DOHH2 (cell line): ENCODE results near the gene NPIPB5.
"Not testable (repeated sequence)": the region's sequence is repeated elsewhere in the genome, so short reads cannot be mapped to it uniquely, and the experiment has no call there.

ENCODE experiments used
- H3F3A ChIP-seq: fragments of 200-600 bp; sonication (generic), shearing (Covaris generic); 2 replicates; pipeline ENCODE4 v1.6.0; 2016; ENCODE audit warnings: antibody characterized with exemption, mild to moderate bottlenecking; ENCODE audit not compliant: control insufficient read depth, insufficient read depth
- H3K27ac ChIP-seq: fragments of 200-600 bp; sonication (generic); 2 replicates; pipeline ENCODE4 v1.5.1; 2014; ENCODE audit warnings: low read depth, mild to moderate bottlenecking, low read length, moderate library complexity
- H3K27me3 ChIP-seq: fragments of 200-600 bp; sonication (generic); 2 replicates; pipeline ENCODE4 v1.6.1; 2014; ENCODE audit warnings: mild to moderate bottlenecking, low read length, mixed read lengths; ENCODE audit not compliant: control insufficient read depth
- H3K36me3 ChIP-seq: fragments of 200-600 bp; sonication (generic); 2 replicates; pipeline ENCODE4 v1.6.1; 2014; ENCODE audit warnings: mild to moderate bottlenecking, low read length, moderate library complexity, mixed read lengths; ENCODE audit not compliant: control insufficient read depth
- H3K4me1 ChIP-seq: fragments of 200-600 bp; sonication (generic); 2 replicates; pipeline ENCODE4 v1.6.1; 2014; ENCODE audit warnings: mild to moderate bottlenecking, low read length, mixed read lengths; ENCODE audit not compliant: control insufficient read depth
- H3K4me2 ChIP-seq: fragments of 200-600 bp; sonication (generic); 2 replicates; pipeline ENCODE4 v1.6.0; 2014; ENCODE audit warnings: mild to moderate bottlenecking, low read length, moderate library complexity
- H3K4me3 ChIP-seq: fragments of 200-600 bp; sonication (generic); 2 replicates; pipeline ENCODE4 v1.5.1; 2014; ENCODE audit warnings: mild to moderate bottlenecking, low read length, mixed read lengths
- H3K79me2 ChIP-seq: fragments of 200-600 bp; sonication (generic); 2 replicates; pipeline ENCODE4 v1.6.1; 2014; ENCODE audit warnings: mild to moderate bottlenecking, low read length, mixed read lengths; ENCODE audit not compliant: control insufficient read depth
- H3K9me2 ChIP-seq: fragments of 200-600 bp; sonication (generic); replicated peaks from 2 replicates; pipeline ENCODE4 v1.6.1; 2014; ENCODE audit warnings: mild to moderate bottlenecking, low read length, mixed read lengths; ENCODE audit not compliant: control insufficient read depth
- H3K9me3 ChIP-seq: fragments of 200-600 bp; sonication (generic); 2 replicates; pipeline ENCODE4 v1.6.1; 2014; ENCODE audit warnings: antibody characterized with exemption, low read length, mixed read lengths; ENCODE audit not compliant: control insufficient read depth, insufficient read depth
- H4K20me1 ChIP-seq: fragments of 200-600 bp; sonication (generic); 2 replicates; pipeline ENCODE4 v1.6.0; 2014; ENCODE audit warnings: low read depth, mild to moderate bottlenecking, antibody characterized with exemption, low read length, moderate library complexity; ENCODE audit not compliant: control insufficient read depth, insufficient read depth

The NPIPB5 gene

GRCh38 chr16:22510591-22510990, at the start of gene NPIPB5:
TSS of gene NPIPB5 (plus strand) at chr16:22510891. CDS start at chr16:22513802, 2,911 bp downstream.
- H4K20me1 ChIP-seq, H3K9me2 ChIP-seq, H3K4me1 ChIP-seq, H3K4me2 ChIP-seq, H3F3A ChIP-seq, H3K36me3 ChIP-seq, H3K27me3 ChIP-seq, H3K27ac ChIP-seq, H3K79me2 ChIP-seq, H3K4me3 ChIP-seq, H3K9me3 ChIP-seq: not testable (repeated sequence)

DNA sequence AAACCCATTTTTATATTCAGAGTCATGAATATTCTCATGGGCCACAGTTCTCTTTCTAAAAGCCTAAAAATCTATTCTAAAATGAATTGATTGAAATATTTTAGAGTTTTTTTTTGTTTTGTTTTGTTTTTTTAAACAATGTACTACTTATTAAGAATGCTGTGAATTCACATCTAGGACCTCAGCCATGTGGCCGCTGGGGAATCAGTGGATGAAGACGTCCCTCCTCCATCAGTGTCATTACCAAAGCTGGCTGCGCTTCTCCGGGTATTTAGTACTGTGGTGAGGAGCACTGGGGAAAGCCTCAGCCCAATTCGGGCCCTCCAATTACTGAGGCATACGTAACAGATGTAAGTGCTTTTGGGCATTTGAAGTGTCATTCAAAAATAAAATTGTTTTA, 41.8 kb upstream of the NPIPB5 start:
- not testable (repeated sequence) for H3K9me2 ChIP-seq, H3K4me1 ChIP-seq, H4K20me1 ChIP-seq, H3F3A ChIP-seq, H3K79me2 ChIP-seq, H3K36me3 ChIP-seq, H3K27me3 ChIP-seq, H3K4me3 ChIP-seq, H3K27ac ChIP-seq, H3K9me3 ChIP-seq, H3K4me2 ChIP-seq

GRCh38 chr16:22537996-22538395, 27.3 kb downstream of the NPIPB5 start:
- H3F3A ChIP-seq, H3K9me2 ChIP-seq, H3K4me2 ChIP-seq, H4K20me1 ChIP-seq, H3K4me1 ChIP-seq, H3K79me2 ChIP-seq, H3K9me3 ChIP-seq, H3K4me3 ChIP-seq, H3K27me3 ChIP-seq, H3K36me3 ChIP-seq, H3K27ac ChIP-seq: not testable (repeated sequence)

- H3K9me2 ChIP-seq, H3K36me3 ChIP-seq, H3K27ac ChIP-seq, H3K79me2 ChIP-seq, H3K4me1 ChIP-seq, H3K4me2 ChIP-seq, H4K20me1 ChIP-seq, H3K9me3 ChIP-seq, H3K27me3 ChIP-seq, H3F3A ChIP-seq, H3K4me3 ChIP-seq: not testable (repeated sequence)
Measured at GRCh38 chr16:22544809-22545208, 34.1 kb downstream of the NPIPB5 start.

DNA sequence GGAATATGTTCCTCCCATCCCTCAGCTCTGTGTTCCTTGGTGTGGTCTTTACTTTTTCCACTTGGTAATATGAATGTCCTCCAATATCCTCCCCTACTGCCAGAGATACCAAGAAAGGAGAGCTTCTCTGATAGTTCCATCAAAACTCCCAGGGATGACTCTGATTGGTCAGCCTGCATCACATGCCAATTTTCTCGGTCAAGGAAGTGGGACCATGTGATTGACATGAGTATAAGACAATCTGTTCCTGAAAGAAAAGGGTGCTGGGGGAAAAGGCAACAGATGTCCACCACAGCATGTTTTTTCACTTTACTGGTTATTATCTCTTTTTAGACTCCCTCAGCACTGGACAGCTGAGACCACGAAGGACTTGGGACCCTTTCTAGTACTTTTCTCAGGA, 35.9 kb downstream of the NPIPB5 start:
- H3K79me2 ChIP-seq = not testable (repeated sequence)

DNA sequence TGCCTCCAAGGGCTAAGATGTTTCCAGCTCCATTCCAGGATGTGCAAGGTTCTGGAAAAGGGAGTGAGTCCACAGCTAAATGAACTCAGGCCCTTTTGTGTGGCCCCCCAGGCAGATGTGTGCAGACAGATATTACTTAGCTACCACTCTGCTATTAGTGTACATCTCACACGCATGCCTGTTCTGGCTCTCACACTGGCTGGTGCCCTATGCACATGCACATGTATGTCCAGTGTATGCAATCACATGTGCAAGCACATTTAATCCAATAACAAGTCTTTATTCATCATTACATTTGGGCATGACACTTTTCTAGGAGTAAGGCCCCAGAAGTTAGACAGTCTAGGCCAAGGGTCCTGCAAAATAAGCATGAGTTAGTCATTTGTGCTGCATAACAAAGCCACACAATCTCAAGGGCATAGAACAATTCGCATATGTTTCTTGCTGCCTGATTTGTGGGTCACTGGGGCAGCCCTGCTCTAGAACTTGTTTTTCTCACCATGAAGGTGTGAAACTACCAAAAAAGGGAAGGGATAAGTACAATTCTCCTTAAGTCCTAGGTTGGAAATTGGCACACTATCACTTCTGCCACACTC, 36.6 kb downstream of the NPIPB5 start:
- H3K36me3 ChIP-seq, H3F3A ChIP-seq, H3K27me3 ChIP-seq, H3K79me2 ChIP-seq, H4K20me1 ChIP-seq, H3K9me3 ChIP-seq, H3K9me2 ChIP-seq, H3K27ac ChIP-seq, H3K4me3 ChIP-seq, H3K4me1 ChIP-seq, H3K4me2 ChIP-seq: not testable (repeated sequence)

More for the DNA sequence above, 35.9 kb downstream of the NPIPB5 start:
- not testable (repeated sequence) for H3K27me3 ChIP-seq, H3F3A ChIP-seq, H3K4me3 ChIP-seq, H3K36me3 ChIP-seq, H3K27ac ChIP-seq, H4K20me1 ChIP-seq, H3K9me3 ChIP-seq, H3K4me1 ChIP-seq, H3K9me2 ChIP-seq, H3K4me2 ChIP-seq

- H3K4me2 ChIP-seq, H3K9me2 ChIP-seq: not testable (repeated sequence)
Measured at GRCh38 chr16:22549853-22550252, 39.2 kb downstream of the NPIPB5 start.

DNA sequence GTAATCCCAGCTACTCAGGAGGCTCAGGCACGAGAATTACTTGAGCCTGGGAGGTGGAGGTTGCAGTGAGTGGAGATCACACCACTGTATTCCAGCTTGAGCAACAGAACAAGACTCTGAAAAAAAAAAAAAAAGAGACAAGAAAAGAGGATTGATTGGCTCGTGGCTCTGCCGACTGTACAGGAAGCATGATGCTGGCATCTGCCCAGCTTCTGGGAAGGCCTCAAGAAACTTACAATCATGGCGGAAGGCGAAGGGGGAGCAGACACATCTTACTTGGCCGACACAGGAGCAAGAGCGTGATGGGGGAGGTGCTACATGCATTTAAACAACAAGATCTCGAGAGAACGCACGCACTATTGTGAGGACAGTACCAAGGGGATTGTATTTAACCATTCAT, 40.5 kb downstream of the NPIPB5 start:
- not testable (repeated sequence) for H4K20me1 ChIP-seq

More at GRCh38 chr16:22549853-22550252, 39.2 kb downstream of the NPIPB5 start:
- not testable (repeated sequence) for H3K36me3 ChIP-seq, H3K79me2 ChIP-seq, H3K27me3 ChIP-seq, H4K20me1 ChIP-seq, H3K4me3 ChIP-seq, H3F3A ChIP-seq, H3K4me1 ChIP-seq, H3K9me3 ChIP-seq, H3K27ac ChIP-seq

More for the DNA sequence above, 40.5 kb downstream of the NPIPB5 start:
- H3K27me3 ChIP-seq, H3K4me2 ChIP-seq, H3K9me3 ChIP-seq, H3K4me1 ChIP-seq, H3K79me2 ChIP-seq, H3F3A ChIP-seq, H3K36me3 ChIP-seq, H3K27ac ChIP-seq, H3K9me2 ChIP-seq, H3K4me3 ChIP-seq: not testable (repeated sequence)
